ENCODE results near the gene ATP2C2.

The ATP2C2 gene

GRCh38 chr16:84378567-84378966, 10.2 kb downstream of the ATP2C2 start:
- Histone ChIP-seq H2AFZ (ENCODE audit: low read depth, low read length) (no peak overlapping the region), H3K79me2 (ENCODE audit: insufficient read depth, low read length) (no peaks in the 10 kb centered on the region), H3K27ac (ENCODE audit: low read length) (no peak overlapping the region), H3K4me3 (ENCODE audit: low read depth in 1 of 2, low read length in 2 of 2) (no peak overlapping the region), H3K27me3 (ENCODE audit: insufficient read depth, low read length, poor library complexity) (peaks cover 5% of the 10 kb centered on the region), H4K20me1 (ENCODE audit: insufficient read depth, low read length) (no peaks in the 10 kb centered on the region), H3K9me3 (ENCODE audit: insufficient read depth, low read length, severe bottlenecking) (no peaks in the 10 kb centered on the region), H3K36me3 (ENCODE audit: insufficient read depth, low read length) (no peaks in the 10 kb centered on the region), H3K4me1 (ENCODE audit: insufficient read depth, low read length) (no peaks in the 10 kb centered on the region), H3K4me2 (ENCODE audit: insufficient read depth, low read length) (no peak overlapping the region), H3K9ac (ENCODE audit: low read depth, low read length) (no peak overlapping the region)
- no peak for TF ChIP-seq EZH2 (IDR thresholded peaks at IDR 0.05; ENCODE audit: borderline replicate concordance, low read depth, low read length, severe bottlenecking)
- TF ChIP-seq, protein P1, sequence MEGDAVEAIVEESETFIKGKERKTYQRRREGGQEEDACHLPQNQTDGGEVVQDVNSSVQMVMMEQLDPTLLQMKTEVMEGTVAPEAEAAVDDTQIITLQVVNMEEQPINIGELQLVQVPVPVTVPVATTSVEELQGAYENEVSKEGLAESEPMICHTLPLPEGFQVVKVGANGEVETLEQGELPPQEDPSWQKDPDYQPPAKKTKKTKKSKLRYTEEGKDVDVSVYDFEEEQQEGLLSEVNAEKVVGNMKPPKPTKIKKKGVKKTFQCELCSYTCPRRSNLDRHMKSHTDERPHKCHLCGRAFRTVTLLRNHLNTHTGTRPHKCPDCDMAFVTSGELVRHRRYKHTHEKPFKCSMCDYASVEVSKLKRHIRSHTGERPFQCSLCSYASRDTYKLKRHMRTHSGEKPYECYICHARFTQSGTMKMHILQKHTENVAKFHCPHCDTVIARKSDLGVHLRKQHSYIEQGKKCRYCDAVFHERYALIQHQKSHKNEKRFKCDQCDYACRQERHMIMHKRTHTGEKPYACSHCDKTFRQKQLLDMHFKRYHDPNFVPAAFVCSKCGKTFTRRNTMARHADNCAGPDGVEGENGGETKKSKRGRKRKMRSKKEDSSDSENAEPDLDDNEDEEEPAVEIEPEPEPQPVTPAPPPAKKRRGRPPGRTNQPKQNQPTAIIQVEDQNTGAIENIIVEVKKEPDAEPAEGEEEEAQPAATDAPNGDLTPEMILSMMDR (IDR thresholded peaks at IDR 0.05; ENCODE audit: borderline replicate concordance, extremely low read depth, low read length, poor library complexity, severe bottlenecking), result no peak
- DNase-seq (no peak), ATAC-seq (ENCODE audit: insufficient read depth, low read depth) (no peak)

GRCh38 chr16:84379008-84379708, 10.8 kb downstream of the ATP2C2 start:
- no peaks in the 10 kb centered on the region for H3K79me2 ChIP-seq (ENCODE audit: insufficient read depth, low read length)
- peaks cover 5% of the 10 kb centered on the region for H3K27me3 ChIP-seq (ENCODE audit: insufficient read depth, low read length, poor library complexity)
- no peaks in the 10 kb centered on the region for H3K36me3 ChIP-seq (ENCODE audit: insufficient read depth, low read length)
- DNase-seq (no peak), ATAC-seq (ENCODE audit: insufficient read depth, low read depth) (no peak)
- H4K20me1 ChIP-seq (ENCODE audit: insufficient read depth, low read length), result no peaks in the 10 kb centered on the region
- no peak overlapping the region for H3K9ac ChIP-seq (ENCODE audit: low read depth, low read length)
- no peak overlapping the region for H3K4me3 ChIP-seq (ENCODE audit: low read depth in 1 of 2, low read length in 2 of 2)
- H2AFZ ChIP-seq (ENCODE audit: low read depth, low read length), result no peak overlapping the region
- H3K27ac ChIP-seq (ENCODE audit: low read length), result no peak overlapping the region
- no peaks in the 10 kb centered on the region for H3K4me1 ChIP-seq (ENCODE audit: insufficient read depth, low read length)
- no peak for TF ChIP-seq EZH2 (IDR thresholded peaks at IDR 0.05; ENCODE audit: borderline replicate concordance, low read depth, low read length, severe bottlenecking)
- TF ChIP-seq, protein P1 (IDR thresholded peaks at IDR 0.05; ENCODE audit: borderline replicate concordance, extremely low read depth, low read length, poor library complexity, severe bottlenecking), result no peak
- H3K4me2 ChIP-seq (ENCODE audit: insufficient read depth, low read length), result no peak overlapping the region
- H3K9me3 ChIP-seq (ENCODE audit: insufficient read depth, low read length, severe bottlenecking), result peaks cover 3% of the 10 kb centered on the region

DNA sequence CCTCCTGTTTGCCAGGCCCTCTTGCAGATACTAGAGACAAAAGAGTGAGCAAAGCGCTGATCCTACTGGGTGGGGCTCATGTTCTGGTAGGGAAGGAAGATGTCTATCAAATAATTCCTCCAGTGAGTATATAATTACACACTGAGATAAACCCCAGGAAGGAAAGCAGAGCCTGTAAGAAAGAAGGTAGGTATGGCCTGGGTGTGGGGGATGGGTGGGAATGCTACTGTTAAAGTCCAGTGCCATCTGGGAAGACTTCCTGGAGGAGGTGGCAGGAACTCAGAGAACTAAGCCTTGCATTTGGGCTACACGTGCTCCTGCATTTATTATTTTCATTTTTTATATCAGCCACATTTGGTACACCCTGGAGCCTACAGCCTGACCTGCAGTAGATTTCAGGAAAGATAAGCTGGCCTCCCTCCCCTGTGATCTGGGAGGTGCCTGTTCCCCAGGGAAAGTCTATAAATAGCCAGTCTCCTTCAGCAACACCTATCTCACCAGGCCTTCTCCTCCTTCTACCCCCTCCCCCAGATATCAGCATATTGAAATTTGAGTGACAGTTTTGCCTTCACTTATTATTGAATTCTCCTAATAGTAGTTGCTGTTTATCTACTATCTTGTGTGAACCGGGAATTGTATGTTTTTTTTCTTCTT, 11.5 kb downstream of the ATP2C2 start:
- Histone ChIP-seq H3K79me2 (ENCODE audit: insufficient read depth, low read length) (no peaks in the 10 kb centered on the region), H3K36me3 (ENCODE audit: insufficient read depth, low read length) (no peaks in the 10 kb centered on the region), H3K27ac (ENCODE audit: low read length) (no peak overlapping the region), H4K20me1 (ENCODE audit: insufficient read depth, low read length) (no peaks in the 10 kb centered on the region), H3K4me1 (ENCODE audit: insufficient read depth, low read length) (no peaks in the 10 kb centered on the region), H3K4me3 (ENCODE audit: low read depth in 1 of 2, low read length in 2 of 2) (no peak overlapping the region), H3K4me2 (ENCODE audit: insufficient read depth, low read length) (no peak overlapping the region), H3K9me3 (ENCODE audit: insufficient read depth, low read length, severe bottlenecking) (peaks cover 3% of the 10 kb centered on the region), H3K9ac (ENCODE audit: low read depth, low read length) (no peak overlapping the region), H3K27me3 (ENCODE audit: insufficient read depth, low read length, poor library complexity) (peaks cover 5% of the 10 kb centered on the region), H2AFZ (ENCODE audit: low read depth, low read length) (no peak overlapping the region)
- ATAC-seq (ENCODE audit: insufficient read depth, low read depth) (no peak), DNase-seq (no peak)
- TF ChIP-seq EZH2 (IDR thresholded peaks at IDR 0.05; ENCODE audit: borderline replicate concordance, low read depth, low read length, severe bottlenecking), result no peak
- TF ChIP-seq, protein P1 (IDR thresholded peaks at IDR 0.05; ENCODE audit: borderline replicate concordance, extremely low read depth, low read length, poor library complexity, severe bottlenecking), result no peak
